ENCODE measurements around the gene C1D.

C1D gene

DNA sequence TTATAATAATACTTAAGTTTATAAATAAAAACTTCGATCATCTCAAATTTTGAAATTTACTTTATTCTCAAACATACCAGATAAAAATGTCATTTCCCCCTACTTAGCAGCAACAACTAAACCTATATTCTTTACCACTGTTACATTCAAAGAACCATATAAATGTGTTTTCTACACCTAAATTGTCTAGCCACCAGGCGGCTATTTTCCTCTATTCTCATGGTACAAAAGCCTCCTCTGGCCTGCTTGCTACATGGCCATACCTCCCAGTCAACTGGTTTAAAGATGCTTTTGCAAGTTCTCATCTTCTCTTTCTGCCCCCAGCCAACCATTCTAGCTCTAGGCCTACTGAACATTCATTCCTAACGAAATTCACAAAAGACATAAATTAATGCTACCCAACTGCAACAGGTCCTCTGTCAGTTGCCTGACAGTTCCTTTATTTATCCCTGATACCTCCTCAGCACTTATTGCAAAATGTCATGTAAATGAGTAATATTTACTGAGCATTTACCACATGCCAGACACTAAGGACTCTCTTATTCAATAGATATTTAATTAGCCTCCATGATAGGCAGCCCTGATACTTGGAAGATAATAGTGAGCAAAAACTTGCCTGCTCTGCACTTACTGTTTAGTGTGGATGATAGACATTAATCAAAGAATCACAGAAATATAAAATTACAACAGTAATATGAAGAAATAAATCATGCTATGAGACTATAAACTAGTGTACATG lies 5.0 kb downstream of the C1D start:
- no peak for DNase-seq (ENCODE audit: low read depth in 2 of 2)

DNA sequence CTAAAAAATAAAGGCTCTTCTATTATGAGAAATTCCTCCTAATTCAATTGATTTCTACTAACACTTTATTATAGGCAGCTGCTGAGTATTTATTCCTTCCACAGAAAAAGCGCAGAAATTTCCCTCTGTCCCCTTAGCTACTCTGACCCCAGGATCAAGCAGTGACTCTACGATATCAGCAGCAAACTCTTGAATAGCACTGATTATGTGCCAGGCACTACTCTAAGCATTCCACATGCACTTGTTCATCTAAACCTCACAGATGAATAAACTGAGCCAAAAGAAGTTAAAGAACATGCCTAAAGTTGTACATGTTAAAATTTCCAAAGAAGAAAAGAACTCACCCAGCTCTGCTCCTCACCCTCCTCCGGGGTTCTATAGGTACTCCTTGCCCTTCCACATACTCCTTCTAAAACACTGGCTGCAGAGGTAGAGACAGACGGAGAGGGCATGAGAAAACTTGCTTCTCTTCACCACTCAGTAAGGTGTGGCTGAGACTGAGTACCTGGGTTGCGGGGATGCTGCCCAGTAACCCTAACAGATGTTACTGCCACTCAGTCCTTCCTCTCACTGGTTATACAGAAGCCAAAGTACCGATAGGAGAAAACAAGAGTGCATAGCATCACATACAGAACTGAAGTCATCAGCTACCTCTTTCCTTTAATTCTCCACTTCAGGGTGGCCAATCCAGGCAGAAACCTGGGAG lies 9.9 kb downstream of the C1D start:
- DNase-seq (ENCODE audit: low read depth in 2 of 2): no peak

DNA sequence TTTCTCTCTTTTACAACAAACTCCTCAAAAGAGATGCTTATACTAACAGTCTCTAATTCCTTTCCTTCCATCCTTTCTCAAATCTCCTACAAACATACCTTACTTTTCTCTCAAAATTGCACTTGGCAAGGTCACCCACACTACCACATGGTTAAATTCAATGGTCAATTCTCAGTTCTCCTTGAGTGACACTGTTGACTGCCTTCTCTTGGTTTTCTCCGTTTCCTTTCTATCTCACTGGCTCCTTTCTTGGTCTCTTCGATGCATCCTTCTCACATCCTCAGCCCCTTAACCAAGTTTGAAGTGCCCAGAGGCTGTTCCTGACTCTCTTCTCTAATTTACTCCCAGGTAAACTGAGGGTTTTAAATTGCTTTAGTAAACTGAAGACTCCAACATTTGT lies 12.5 kb downstream of the C1D start:
- no peak for DNase-seq (ENCODE audit: low read depth in 2 of 2)

DNA sequence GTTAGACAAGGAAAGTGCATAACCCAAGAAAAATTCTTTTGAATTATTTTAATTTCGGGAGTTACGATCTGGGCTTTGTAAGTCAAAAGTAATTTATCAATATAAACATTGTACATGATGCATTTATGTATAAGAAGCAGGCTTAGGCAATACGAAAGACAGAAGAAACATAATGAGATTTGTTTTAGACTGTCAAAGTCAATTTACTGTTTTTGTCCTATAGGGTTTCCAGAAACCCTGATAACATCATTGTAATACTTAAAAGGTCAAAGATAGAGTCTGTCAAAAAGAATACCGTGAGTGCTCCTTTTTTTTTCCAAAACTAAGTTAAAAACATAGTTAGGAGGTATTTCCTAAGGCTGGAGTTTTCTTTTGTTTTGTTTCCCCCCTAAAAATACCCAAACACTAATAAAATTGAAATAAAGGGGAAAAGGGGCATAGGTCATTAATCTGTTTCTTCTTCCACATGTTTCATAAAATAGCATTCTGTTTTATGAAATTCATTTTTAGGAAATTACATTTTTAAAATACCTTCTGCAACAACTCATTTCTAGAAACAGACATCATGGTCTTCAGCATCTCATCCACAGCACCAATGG lies 16.1 kb downstream of the C1D start:
- DNase-seq (ENCODE audit: low read depth in 2 of 2): no peak

DNA sequence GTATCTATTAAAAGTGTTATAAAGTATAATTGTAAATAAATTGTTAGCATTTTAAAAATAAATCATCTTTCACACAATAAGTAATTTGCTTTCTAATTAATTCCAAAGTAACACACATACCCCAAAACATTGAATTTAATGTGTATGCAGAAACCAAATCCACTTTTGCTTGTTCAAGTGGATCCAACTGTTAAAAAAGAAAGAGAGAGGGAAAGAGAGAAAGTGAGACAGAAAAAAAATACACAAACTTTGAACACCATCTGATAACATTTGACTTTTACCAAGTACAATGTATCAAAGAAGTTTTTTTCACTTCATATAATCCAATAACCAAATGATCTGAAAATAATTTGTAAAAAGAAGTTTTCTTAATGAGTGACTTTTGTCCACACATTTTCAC lies 16.6 kb downstream of the C1D start:
- DNase-seq (ENCODE audit: low read depth in 2 of 2): no peak

DNA sequence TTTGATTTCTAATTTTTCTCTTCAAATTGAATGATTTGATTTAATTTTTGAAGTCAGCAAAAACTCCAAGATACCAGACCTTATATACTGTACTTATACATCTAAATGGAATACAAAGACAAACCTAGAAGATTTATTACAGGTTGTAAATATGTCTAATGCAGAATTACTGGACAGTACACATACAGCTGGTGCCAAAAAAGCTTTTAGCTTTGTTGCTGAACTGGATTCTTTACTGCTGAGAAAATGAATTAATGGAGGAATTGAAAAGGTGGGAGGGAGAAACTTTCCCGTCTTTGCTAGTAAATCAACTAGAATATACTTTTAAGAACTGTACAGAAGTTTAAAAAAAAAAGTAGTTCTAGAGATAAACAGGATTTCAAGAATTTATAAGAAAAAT lies 17.5 kb downstream of the C1D start:
- DNase-seq (ENCODE audit: low read depth in 2 of 2): no peak

DNA sequence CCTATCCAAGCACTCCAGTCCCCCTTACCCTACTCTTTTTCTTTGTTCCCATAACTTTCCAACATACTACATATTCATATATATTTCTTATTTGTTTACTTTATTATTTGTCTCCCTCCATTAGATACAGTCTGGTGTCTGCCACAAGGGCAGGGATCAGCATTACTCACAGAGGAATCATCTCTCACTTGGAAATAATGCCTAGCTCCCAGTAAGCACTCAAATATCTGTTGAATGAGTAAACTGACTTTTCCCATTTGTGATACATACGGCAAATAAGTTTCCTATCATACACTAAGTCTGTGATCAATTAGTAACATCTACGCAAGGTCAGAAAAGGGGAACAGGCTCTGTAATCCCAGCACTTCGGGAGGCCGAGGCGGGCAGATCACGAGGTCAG lies 18.7 kb downstream of the C1D start:
- DNase-seq (ENCODE audit: low read depth in 2 of 2): no peak

DNA sequence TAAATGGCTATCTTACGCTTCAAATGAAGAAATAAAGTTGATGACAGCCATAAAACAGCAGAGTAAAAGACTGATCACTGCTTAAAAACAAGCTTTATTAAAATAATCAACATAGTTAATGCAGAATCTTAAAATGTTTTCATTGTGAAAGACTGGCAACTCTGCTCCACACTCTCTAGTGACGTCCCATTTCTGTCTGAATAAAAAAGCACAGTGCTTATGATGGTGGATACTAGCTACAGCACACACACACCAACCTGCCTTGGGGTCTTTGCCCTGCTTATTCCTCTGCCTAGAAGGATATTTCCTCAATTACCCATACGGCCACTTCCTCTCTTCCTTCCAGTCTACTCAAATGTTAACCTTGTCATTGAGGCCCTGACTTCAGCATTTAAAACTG lies 19.1 kb downstream of the C1D start:
- no peak for DNase-seq (ENCODE audit: low read depth in 2 of 2)

DNA sequence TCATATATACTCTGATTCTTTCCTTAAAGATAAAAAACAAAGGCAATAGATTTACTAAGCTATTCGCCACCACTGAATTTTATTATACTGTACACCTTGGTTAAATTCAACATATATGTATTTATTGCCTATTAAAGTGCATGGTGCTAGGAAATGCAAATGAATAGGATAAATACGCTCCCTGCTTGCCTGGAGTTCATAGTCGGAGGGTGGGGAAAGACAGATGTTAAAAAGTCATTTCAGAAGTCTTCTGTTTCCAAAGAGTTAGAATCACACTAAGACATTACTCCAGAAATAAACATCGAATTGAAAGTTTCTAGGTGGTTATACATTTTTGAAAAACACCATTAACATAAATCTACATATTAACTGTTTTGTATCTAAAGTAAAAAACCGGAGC lies 19.8 kb downstream of the C1D start:
- no peak for DNase-seq (ENCODE audit: low read depth in 2 of 2)

DNA sequence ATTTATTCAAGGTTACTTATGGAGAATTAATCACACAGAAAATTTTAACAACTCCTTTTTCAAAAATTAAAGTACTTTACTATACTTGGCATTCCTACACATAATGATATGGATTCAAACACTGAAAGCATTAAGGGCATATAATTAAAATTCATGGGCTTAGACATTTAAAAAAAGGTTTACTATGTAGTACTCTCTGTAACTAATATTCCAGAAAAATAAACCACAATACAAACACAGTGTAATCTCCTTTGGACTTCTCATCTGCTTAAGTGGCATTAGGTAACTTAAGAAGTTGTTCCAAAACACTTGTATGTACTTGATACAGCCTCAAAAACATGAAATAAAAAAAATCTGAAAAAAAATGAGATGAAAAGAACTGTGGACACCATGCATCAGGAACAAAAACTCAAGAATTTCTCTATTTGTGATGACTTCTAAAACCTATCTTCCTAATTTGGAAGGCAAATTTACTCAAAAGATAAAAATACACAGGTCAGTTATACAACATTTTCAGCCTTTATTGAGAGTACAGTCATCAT lies 21.0 kb downstream of the C1D start:
- DNase-seq (ENCODE audit: low read depth in 2 of 2): no peak

DNA sequence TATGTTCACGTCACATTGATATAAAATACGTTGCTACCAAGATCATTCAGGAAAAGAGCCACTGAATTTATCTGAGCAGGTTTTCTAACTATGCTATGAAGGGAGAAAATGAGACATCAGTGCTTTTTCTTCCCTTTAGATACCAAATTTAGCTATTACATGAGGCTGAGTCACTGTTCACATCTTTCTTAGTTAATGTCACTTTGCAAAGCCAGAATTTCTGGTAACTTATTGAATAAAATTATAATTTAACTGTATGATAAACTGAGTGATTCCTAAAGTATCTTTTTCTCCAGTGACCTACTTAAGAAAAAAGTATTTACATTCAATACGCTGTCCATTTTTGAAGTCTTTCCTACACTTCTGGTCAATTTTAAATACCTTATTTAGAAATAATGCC lies 22.7 kb downstream of the C1D start:
- no peak for DNase-seq (ENCODE audit: low read depth in 2 of 2)

DNA sequence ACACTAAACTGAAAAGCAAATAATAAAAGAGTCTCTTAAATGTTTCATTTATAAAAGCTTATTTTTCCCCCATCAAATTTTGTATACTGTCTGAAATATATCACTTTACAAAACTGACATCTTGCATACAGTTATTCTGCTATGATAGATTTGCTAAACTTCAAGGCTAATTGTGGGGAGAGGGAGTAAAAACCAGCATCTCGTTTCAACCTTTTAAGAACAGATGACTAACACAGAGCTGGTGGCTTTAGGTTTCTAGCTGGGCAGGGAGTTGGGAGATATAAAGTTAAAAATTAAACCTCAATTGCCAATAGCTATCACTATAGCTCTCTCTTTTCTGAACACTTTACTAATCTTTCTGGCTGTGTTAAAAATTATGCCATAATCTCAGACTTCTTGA lies 23.5 kb downstream of the C1D start:
- no peak for DNase-seq (ENCODE audit: low read depth in 2 of 2)

DNA sequence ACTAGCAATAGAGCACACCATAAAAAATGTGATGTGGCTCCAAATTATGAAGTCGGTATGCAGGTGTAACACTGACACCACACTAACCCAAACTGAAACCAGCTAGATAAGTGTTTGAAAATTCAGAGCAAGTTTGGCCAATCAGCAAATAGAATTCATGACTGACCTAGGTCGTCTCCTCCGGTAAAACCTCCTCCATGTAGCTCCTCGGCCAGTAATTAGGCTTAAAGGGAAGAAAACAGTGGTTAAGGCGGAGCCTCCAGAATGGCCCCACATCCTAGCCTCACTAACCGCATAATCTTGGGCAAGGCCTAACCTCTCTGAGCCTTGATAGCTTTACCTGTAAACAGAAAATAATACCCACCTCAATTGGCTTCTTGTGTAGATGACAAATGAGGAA lies 30.1 kb downstream of the C1D start:
- DNase-seq (ENCODE audit: low read depth in 2 of 2): no peak

DNA sequence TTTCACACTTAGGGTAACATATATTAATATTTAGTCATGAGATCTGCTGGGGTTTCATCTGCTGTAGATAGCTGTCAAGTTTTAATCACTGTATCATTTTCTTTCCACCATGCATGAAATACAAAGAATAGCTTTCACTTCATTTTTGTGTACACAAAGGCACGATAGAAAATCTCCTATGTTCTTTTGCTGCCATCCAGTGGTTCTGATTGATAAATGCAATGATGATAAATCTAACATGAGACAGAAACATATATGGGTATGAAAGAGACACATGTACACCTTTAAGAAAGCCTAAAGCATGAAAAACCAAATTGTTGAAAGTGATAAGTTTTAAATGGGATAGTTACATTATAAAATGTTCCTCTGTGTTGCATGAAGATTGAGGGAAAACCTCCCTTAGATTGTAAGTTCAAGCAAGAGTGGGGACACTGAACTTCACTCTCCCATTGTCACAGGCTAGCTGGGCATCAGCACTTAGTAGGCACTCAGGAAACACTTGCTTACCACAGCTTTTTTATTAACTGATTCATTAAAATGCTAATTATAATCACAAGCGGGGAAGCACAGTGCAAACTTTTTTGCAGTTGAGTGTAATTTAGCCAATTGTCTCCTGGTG lies 31.2 kb downstream of the C1D start:
- no peak for DNase-seq (ENCODE audit: low read depth in 2 of 2)

DNA sequence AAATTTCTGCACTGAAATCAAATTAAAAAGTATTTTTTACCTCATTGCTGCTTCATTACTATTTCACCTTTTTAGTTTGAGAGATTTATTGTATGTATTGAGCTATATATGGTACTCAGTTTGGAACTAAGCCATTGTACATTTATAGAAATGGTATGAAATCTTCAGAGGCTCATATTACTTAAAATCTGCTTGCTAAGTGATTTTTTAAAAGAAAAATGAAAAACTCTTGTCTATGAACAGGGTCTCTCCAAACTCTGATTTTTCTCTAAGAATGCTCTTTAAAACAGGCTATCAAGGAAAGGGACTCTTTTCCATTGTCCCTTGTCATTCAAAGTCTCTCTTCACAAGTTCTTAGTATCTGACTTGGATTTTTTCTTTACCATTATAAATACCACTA lies 31.8 kb downstream of the C1D start:
- DNase-seq (ENCODE audit: low read depth in 2 of 2): no peak

DNA sequence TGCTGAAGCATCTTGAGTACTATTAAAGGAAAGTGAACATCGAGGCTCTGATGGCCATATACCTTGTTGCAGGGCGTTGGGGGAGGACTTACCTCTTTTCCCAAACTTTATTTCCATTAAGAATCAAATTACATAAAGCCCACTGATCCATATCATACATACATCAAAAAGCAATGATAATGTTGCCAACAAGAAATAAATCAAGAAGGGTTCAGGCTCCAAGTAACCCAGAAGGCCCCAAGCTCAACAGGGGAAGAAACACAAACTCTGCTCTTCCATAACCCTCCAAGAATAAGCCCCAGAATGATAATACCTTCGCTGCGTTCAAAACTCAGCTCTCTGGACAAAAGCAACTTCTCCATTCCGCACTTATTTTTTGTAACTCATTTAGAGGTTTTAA lies 32.3 kb downstream of the C1D start:
- DNase-seq (ENCODE audit: low read depth in 2 of 2): no peak

DNA sequence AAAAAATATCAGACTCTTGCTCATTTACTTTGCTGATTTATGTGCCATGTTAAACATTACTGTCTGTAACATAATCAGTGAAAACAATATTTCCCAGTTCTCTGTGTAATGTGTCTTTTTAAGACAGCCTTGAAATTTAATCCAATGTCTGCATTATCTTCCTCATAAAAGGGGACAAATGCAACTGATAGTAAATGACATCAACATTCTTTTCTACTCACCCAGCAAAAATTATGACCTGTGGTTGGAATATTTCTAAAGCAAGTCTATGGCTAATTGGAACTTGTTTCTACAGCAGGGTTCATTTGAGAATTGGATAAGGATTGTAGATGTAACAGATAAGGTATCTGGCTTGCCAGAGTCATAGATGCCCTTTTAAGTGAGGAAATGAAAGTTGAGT lies 34.8 kb downstream of the C1D start:
- no peak for DNase-seq (ENCODE audit: low read depth in 2 of 2)

DNA sequence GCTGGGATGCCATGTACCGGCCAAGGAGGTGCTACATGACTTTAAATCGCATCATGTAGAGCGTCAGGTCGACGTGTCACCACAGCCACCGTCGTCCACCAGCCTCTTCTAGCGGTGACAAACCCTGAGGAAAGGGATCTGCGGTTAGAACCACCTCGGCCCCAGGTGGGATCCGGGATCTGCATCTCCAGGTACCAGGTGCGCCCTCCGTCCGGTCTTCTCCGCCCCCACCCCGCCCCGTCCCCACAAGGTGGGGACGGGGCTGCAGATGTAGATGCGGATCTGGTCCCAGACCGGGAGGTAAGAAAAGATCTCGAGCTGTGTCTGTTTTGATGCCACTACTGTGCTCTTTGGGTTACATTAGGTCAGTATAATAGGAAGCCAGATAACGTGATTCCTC lies 38.4 kb downstream of the C1D start:
- DNase-seq (ENCODE audit: low read depth in 2 of 2): no peak

DNA sequence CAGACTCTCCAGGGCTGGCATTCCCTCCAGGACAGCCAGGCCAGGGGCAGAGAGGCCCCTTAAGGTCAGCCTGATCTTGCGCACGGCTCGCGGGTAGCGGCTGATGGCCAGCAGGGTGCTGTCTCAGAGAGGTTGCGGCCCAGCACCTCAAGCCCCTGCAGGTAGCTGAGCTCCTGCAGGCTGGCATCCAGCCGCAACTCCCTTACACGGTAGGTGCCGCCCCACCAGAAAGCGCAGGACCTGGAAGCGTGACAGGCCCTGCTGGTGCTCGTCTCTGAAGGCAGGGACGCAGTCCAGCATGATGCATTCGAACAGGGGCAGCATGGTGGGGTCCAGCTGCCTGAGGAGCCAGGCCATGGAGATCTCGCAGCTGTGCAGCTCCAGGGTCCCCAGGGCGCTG lies 38.9 kb downstream of the C1D start:
- no peak for DNase-seq (ENCODE audit: low read depth in 2 of 2)

DNA sequence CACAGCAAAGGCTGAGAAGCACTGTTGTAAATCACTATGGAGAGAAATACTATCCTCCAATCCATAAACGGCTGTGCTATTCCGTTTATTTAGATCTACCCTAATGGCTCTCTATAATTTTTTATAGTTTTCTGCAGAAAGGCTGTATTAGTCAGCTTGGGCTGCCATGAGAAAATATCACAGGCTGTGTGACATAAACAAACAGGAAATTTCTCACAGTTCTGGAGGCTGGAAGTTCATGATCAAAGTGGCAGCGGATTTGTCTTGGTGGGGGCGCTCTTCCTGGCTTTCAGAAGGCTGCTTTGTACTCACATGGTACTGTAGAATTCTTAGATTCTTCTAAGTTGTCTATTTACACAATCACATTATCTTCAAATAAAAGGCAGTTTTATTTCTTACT lies 44.1 kb downstream of the C1D start:
- no peak for DNase-seq (ENCODE audit: low read depth in 2 of 2)

DNA sequence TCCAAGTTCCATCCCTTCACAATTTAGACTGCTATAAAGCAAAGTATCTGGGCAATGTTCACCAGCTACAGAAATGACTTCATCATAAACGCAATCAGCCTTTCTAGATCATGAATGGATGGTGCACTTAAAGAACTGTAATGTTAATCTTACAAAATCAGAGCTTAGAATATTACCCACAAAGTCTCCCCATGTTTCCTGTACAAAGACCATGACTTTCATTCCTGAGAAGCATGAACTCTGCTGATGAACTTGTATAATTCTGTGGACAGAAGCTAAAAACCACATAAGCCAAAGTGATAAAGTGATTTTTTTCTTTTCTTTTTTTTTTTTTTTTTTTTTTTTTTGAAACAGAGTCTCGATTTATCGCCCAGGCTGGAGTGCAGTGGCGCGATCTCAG lies 53.3 kb downstream of the C1D start:
- no peak for DNase-seq (ENCODE audit: low read depth in 2 of 2)

DNA sequence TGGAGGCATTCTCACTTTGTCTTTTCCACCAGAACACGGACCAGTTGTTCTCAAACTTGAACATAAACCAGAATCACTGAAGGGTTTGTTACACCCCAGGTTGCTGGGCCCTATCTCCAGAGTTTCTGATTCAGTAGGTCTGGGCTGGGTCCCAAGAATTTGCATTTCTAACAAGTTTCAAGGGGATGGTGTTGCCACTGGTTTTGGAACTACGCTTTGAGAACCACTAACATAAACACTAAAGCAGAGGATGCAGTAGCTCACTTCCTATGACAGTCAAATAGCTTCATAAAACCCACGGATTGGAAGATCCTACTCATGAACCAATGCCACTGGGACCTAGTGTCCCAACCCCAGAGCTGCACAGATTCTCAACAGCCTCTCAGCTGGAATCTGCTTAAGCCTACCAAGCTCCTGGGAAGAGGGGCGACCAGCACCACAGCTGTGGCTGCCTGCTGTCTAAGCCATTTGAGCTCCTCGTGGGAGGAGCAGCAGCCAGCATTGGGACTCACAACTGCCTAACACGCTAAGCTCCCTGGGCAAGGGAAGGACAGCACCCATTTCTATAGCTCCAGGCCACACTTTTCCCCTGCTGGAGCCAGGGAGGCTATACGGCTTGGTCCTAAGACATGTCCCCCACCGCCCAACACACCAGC lies 62.5 kb downstream of the C1D start:
- no peak for DNase-seq (ENCODE audit: low read depth in 2 of 2)
